GM23248 (cell line): ENCODE data around the gene ZNF804B. TPM values are rescaled to one million over a fixed set of nuclear protein-coding genes. Genes with fewer than 3 reads are reported as not detected.

Source experiments
- DNase-seq: peaks from one replicate; pipeline ENCODE4 v3.0.0-alpha.2; 2015
- H2AFZ ChIP-seq: fragments of 200-600 bp; sonication (generic); 2 replicates; pipeline ENCODE4 v1.6.1; 2016; ENCODE audit warnings: antibody characterized with exemption
- H3F3A ChIP-seq: fragments of 200-600 bp; sonication (generic); 2 replicates; pipeline ENCODE4 v1.6.1; 2016; ENCODE audit warnings: mild to moderate bottlenecking, antibody characterized with exemption, mixed run types; ENCODE audit not compliant: insufficient read depth
- H3K27ac ChIP-seq: fragments of 200-600 bp; sonication (generic); 2 replicates; pipeline ENCODE4 v1.5.1; 2016; ENCODE audit warnings: mild to moderate bottlenecking
- H3K27me3 ChIP-seq: fragments of 200-600 bp; sonication (generic); replicated peaks from 2 replicates; pipeline ENCODE4 v1.6.1; 2016; ENCODE audit warnings: mild to moderate bottlenecking; ENCODE audit not compliant: insufficient read depth
- H3K36me3 ChIP-seq: fragments of 200-600 bp; sonication (generic); 2 replicates; pipeline ENCODE4 v1.6.1; 2016; ENCODE audit warnings: low read depth, mild to moderate bottlenecking
- H3K4me1 ChIP-seq: fragments of 200-600 bp; sonication (generic); 2 replicates; pipeline ENCODE4 v1.6.1; 2016; ENCODE audit warnings: mild to moderate bottlenecking; ENCODE audit not compliant: insufficient read depth
- H3K4me2 ChIP-seq: fragments of 200-600 bp; sonication (generic); one replicate; pipeline ENCODE4 v1.6.1; 2016; ENCODE audit warnings: mild to moderate bottlenecking; ENCODE audit not compliant: unreplicated experiment
- H3K4me3 ChIP-seq: fragments of 200-600 bp; sonication (generic); 2 replicates; pipeline ENCODE4 v1.5.1; 2016; ENCODE audit warnings: mild to moderate bottlenecking
- H3K79me2 ChIP-seq: fragments of 200-600 bp; sonication (generic); 2 replicates; pipeline ENCODE4 v1.6.1; 2016; ENCODE audit warnings: mild to moderate bottlenecking; ENCODE audit not compliant: insufficient read depth
- H3K9ac ChIP-seq: fragments of 200-600 bp; sonication (generic); 2 replicates; pipeline ENCODE4 v1.6.1; 2016; ENCODE audit warnings: mild to moderate bottlenecking
- H3K9me2 ChIP-seq: fragments of 200-600 bp; sonication (generic); 2 replicates; pipeline ENCODE4 v1.6.1; 2016; ENCODE audit warnings: mixed run types, mild to moderate bottlenecking, moderate library complexity; ENCODE audit not compliant: insufficient read depth
- H3K9me3 ChIP-seq: fragments of 200-600 bp; sonication (generic); one replicate; pipeline ENCODE4 v1.6.1; 2017; ENCODE audit warnings: low read depth
- H4K20me1 ChIP-seq: fragments of 200-600 bp; sonication (generic); 2 replicates; pipeline ENCODE4 v1.6.0; 2016; ENCODE audit not compliant: insufficient read depth
- EZH2 ChIP-seq: fragments of 200-600 bp; sonication (generic); IDR thresholded peaks from 2 replicates; pipeline ENCODE4 v1.6.1; 2018; ENCODE audit warnings: antibody characterized with exemption, mild to moderate bottlenecking; ENCODE audit not compliant: insufficient read depth, poor library complexity, severe bottlenecking
- EZH2phosphoT487 ChIP-seq: fragments of 200-600 bp; sonication (generic); IDR thresholded peaks from 2 replicates; pipeline ENCODE4 v1.6.1; 2018; ENCODE audit warnings: antibody characterized with exemption, moderate library complexity, mild to moderate bottlenecking, low read depth; ENCODE audit not compliant: insufficient read depth
- WGBS, 2 experiments: methylation state at CpG; one replicate each; pipeline ENCODE4 v1.1.6; 2015 to 2017; ENCODE audit warnings: low lambda C conversion rate in 2 of 2, low coverage in 1 of 2; ENCODE audit errors: missing lambda C conversion rate in 2 of 2; 5-methylcytosine and 5-hydroxymethylcytosine counted together
- in situ Hi-C: fragments of 300-500 bp; cut with MboI; formaldehyde crosslinking; loops from 2 replicates; pipeline ENCODE4 v1.15.0; 2020
- polyA plus RNA-seq: library from polyadenylated mRNA; unstranded; fragments of >200 nt; fragmentation: Nextera tagmentation; extraction: Ambion mirVana; gene quantifications from 2 replicates; pipeline ENCODE4 v1.2.1, GENCODE V29; 2016
- total RNA-seq: library from RNA; depleted of rRNA; stranded (reverse); fragments of >200 nt; shearing (Covaris generic); gene quantifications from 2 replicates; pipeline ENCODE4 v1.2.3, GENCODE V29; 2014

The ZNF804B gene
- total and polyA plus RNA-seq, 2 experiments from 2014 or later = not detected

GRCh38 chr7:88867158-88867557 lies 107.7 kb downstream of the ZNF804B start:
- no peak for TF ChIP-seq EZH2phosphoT487
- TF ChIP-seq EZH2 = no peak
- no peaks in the 10 kb centered on the region for H3F3A ChIP-seq
- no peak overlapping the region for H3K9ac ChIP-seq
- H3K4me3 ChIP-seq = no peak overlapping the region
- no peak overlapping the region for H3K27ac ChIP-seq
- in situ Hi-C loops = no loop called here
- no peak overlapping the region for H3K4me2 ChIP-seq
- DNase-seq = no peak
- WGBS, 2 experiments = 49 to 51% methylated on average over 2 of the region's 2 CpGs
- no peaks in the 10 kb centered on the region for H3K4me1 ChIP-seq
- H3K27me3 ChIP-seq = no peaks in the 10 kb centered on the region
- no peaks in the 10 kb centered on the region for H4K20me1 ChIP-seq
- H3K9me3 ChIP-seq = no peaks in the 10 kb centered on the region
- H3K79me2 ChIP-seq = no peaks in the 10 kb centered on the region
- H3K9me2 ChIP-seq = no peaks in the 10 kb centered on the region
- H3K36me3 ChIP-seq = no peaks in the 10 kb centered on the region
- no peak overlapping the region for H2AFZ ChIP-seq

GRCh38 chr7:88868456-88868855 lies 109.0 kb downstream of the ZNF804B start:
- WGBS, 2 experiments = 5 to 14% methylated on average over 1 of the region's 1 CpG

GRCh38 chr7:88881136-88881535 lies 121.6 kb downstream of the ZNF804B start:
- Histone ChIP-seq H3K79me2 (no peaks in the 10 kb centered on the region), H3F3A (no peaks in the 10 kb centered on the region), H3K27ac (no peak overlapping the region), H3K4me3 (no peak overlapping the region), H3K9me3 (no peaks in the 10 kb centered on the region), H3K4me2 (no peak overlapping the region), H2AFZ (no peak overlapping the region), H3K9me2 (no peaks in the 10 kb centered on the region), H3K9ac (no peak overlapping the region), H3K27me3 (no peaks in the 10 kb centered on the region), H3K36me3 (no peaks in the 10 kb centered on the region), H4K20me1 (no peaks in the 10 kb centered on the region), H3K4me1 (no peaks in the 10 kb centered on the region)
- in situ Hi-C loops = no loop called here
- DNase-seq = no peak
- TF ChIP-seq EZH2phosphoT487 = no peak
- no peak for TF ChIP-seq EZH2

More at GRCh38 chr7:88868456-88868855, 109.0 kb downstream of the ZNF804B start:
- TF ChIP-seq EZH2 (no peak), EZH2phosphoT487 (no peak)
- H3K27me3 ChIP-seq = no peaks in the 10 kb centered on the region
- H3K79me2 ChIP-seq = no peaks in the 10 kb centered on the region
- no peak overlapping the region for H2AFZ ChIP-seq
- in situ Hi-C loops = no loop called here
- H3K27ac ChIP-seq = no peak overlapping the region
- no peaks in the 10 kb centered on the region for H3K9me3 ChIP-seq
- no peak for DNase-seq
- H3K4me3 ChIP-seq = no peak overlapping the region
- H4K20me1 ChIP-seq = no peaks in the 10 kb centered on the region
- H3K4me2 ChIP-seq = no peak overlapping the region
- H3F3A ChIP-seq = no peaks in the 10 kb centered on the region
- H3K9ac ChIP-seq = no peak overlapping the region
- H3K36me3 ChIP-seq = no peaks in the 10 kb centered on the region
- H3K4me1 ChIP-seq = no peaks in the 10 kb centered on the region
- no peaks in the 10 kb centered on the region for H3K9me2 ChIP-seq

- H2AFZ ChIP-seq = no peak overlapping the region
- no peaks in the 10 kb centered on the region for H3K36me3 ChIP-seq
- in situ Hi-C loops = no loop called here
- H3K4me2 ChIP-seq = no peak overlapping the region
- H4K20me1 ChIP-seq = no peaks in the 10 kb centered on the region
- no peak for DNase-seq
- no peak overlapping the region for H3K9ac ChIP-seq
- H3K27me3 ChIP-seq = no peaks in the 10 kb centered on the region
- no peaks in the 10 kb centered on the region for H3K9me2 ChIP-seq
- H3K9me3 ChIP-seq = no peaks in the 10 kb centered on the region
- no peaks in the 10 kb centered on the region for H3K4me1 ChIP-seq
- no peak overlapping the region for H3K27ac ChIP-seq
- no peaks in the 10 kb centered on the region for H3K79me2 ChIP-seq
- H3F3A ChIP-seq = no peaks in the 10 kb centered on the region
- TF ChIP-seq EZH2phosphoT487 = no peak
- no peak for TF ChIP-seq EZH2
- H3K4me3 ChIP-seq = no peak overlapping the region
- WGBS, 2 experiments = 63 to 69% methylated on average over 2 of the region's 2 CpGs
Measured at GRCh38 chr7:88885131-88885530, 125.6 kb downstream of the ZNF804B start.

DNA sequence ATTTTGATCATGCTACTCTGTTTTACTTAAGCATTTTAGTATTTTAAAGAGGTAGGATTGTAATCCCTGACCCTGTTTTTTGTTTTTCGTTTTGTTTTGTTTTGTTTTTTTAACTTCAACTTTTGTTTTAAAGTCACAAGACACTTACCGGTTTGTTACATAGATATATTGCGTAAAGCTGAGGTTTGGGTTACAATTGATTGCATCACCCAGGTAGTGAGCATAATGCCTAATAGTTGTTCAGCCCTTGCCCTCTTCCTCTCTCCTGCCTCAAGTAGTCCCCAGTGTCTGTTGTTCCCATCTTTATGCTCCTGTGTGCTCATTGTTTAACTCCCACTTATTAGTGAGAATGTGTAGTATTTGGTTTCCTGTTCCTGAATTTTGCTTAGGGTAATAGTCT lies 129.2 kb downstream of the ZNF804B start:
- Histone ChIP-seq H3K4me1 (no peaks in the 10 kb centered on the region), H3K9me3 (no peaks in the 10 kb centered on the region), H3K9ac (no peak overlapping the region), H3F3A (no peaks in the 10 kb centered on the region), H3K4me2 (no peak overlapping the region), H3K79me2 (no peaks in the 10 kb centered on the region), H3K27ac (no peak overlapping the region), H3K9me2 (no peaks in the 10 kb centered on the region), H3K27me3 (no peaks in the 10 kb centered on the region), H4K20me1 (no peaks in the 10 kb centered on the region), H2AFZ (no peak overlapping the region), H3K36me3 (no peaks in the 10 kb centered on the region), H3K4me3 (no peak overlapping the region)
- WGBS, 2 experiments = 44 to 50% methylated on average over 3 of the region's 3 CpGs
- no peak for TF ChIP-seq EZH2
- no peak for TF ChIP-seq EZH2phosphoT487
- peak; percentile 5 for DNase-seq
- in situ Hi-C loops = no loop called here
